HEK293 (cell line): ENCODE measurements around the gene SPATA2.

Experiments used
- HOXD13 ChIP-seq: sonication (generic); formaldehyde crosslinking; IDR thresholded peaks from 2 replicates; pipeline ENCODE4 v1.8.0; 2022; ENCODE audit warnings: missing genetic modification reagents, borderline replicate concordance
- YY1 ChIP-seq: fragments of 450-650 bp; formaldehyde crosslinking; IDR thresholded peaks from 2 replicates; pipeline ENCODE4 v1.5.1; 2018; ENCODE audit warnings: missing biosample characterization, missing genetic modification characterization
- ZNF10 ChIP-seq: fragments of 450-650 bp; formaldehyde crosslinking; IDR thresholded peaks from 2 replicates; pipeline ENCODE4 v1.5.1; 2017; ENCODE audit warnings: missing biosample characterization, missing genetic modification characterization
- ZNF157 ChIP-seq: fragments of 450-650 bp; formaldehyde crosslinking; IDR thresholded peaks from 2 replicates; pipeline ENCODE4 v1.5.1; 2016; ENCODE audit warnings: missing biosample characterization, missing genetic modification characterization
- ZNF24 ChIP-seq: fragments of 450-650 bp; formaldehyde crosslinking; IDR thresholded peaks from 2 replicates; pipeline ENCODE4 v1.5.1; 2016; ENCODE audit warnings: missing biosample characterization, missing genetic modification characterization
- ZNF311 ChIP-seq: fragments of 450-650 bp; formaldehyde crosslinking; IDR thresholded peaks from 2 replicates; pipeline ENCODE4 v1.5.1; 2017; ENCODE audit warnings: missing biosample characterization, missing genetic modification characterization, borderline replicate concordance
- ZNF354C ChIP-seq: fragments of 450-650 bp; formaldehyde crosslinking; IDR thresholded peaks from 2 replicates; pipeline ENCODE4 v1.5.1; 2016; ENCODE audit warnings: missing biosample characterization, missing genetic modification characterization, low read depth, borderline replicate concordance
- TF ChIP-seq, protein P1 (sequence below): fragments of 450-650 bp; formaldehyde crosslinking; IDR thresholded peaks from 2 replicates; pipeline ENCODE4 v1.5.1; 2016; ENCODE audit warnings: missing biosample characterization, missing genetic modification characterization
- TF ChIP-seq, protein P2 (sequence below): fragments of 450-650 bp; formaldehyde crosslinking; IDR thresholded peaks from 2 replicates; pipeline ENCODE4 v1.5.1; 2017; ENCODE audit warnings: missing biosample characterization, missing genetic modification characterization
- TF ChIP-seq, protein P3 (sequence below): fragments of 450-650 bp; formaldehyde crosslinking; IDR thresholded peaks from 2 replicates; pipeline ENCODE4 v1.5.1; 2016; ENCODE audit warnings: missing biosample characterization, missing genetic modification characterization

- TF ChIP-seq ZNF311 (tag by site-specific recombination) (no peak), ZNF354C (tag by site-specific recombination) (no peak), ZNF10 (no peak), HOXD13 (CRISPR knock-in tag) (no peak), ZNF24 (tag by site-specific recombination) (no peak), YY1 (tag by site-specific recombination) (no peak), ZNF157 (tag by site-specific recombination) (no peak)
- TF ChIP-seq, protein P1, sequence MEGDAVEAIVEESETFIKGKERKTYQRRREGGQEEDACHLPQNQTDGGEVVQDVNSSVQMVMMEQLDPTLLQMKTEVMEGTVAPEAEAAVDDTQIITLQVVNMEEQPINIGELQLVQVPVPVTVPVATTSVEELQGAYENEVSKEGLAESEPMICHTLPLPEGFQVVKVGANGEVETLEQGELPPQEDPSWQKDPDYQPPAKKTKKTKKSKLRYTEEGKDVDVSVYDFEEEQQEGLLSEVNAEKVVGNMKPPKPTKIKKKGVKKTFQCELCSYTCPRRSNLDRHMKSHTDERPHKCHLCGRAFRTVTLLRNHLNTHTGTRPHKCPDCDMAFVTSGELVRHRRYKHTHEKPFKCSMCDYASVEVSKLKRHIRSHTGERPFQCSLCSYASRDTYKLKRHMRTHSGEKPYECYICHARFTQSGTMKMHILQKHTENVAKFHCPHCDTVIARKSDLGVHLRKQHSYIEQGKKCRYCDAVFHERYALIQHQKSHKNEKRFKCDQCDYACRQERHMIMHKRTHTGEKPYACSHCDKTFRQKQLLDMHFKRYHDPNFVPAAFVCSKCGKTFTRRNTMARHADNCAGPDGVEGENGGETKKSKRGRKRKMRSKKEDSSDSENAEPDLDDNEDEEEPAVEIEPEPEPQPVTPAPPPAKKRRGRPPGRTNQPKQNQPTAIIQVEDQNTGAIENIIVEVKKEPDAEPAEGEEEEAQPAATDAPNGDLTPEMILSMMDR: no peak
- TF ChIP-seq, protein P2, sequence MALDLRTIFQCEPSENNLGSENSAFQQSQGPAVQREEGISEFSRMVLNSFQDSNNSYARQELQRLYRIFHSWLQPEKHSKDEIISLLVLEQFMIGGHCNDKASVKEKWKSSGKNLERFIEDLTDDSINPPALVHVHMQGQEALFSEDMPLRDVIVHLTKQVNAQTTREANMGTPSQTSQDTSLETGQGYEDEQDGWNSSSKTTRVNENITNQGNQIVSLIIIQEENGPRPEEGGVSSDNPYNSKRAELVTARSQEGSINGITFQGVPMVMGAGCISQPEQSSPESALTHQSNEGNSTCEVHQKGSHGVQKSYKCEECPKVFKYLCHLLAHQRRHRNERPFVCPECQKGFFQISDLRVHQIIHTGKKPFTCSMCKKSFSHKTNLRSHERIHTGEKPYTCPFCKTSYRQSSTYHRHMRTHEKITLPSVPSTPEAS (tag by site-specific recombination): no peak
- TF ChIP-seq, protein P3, sequence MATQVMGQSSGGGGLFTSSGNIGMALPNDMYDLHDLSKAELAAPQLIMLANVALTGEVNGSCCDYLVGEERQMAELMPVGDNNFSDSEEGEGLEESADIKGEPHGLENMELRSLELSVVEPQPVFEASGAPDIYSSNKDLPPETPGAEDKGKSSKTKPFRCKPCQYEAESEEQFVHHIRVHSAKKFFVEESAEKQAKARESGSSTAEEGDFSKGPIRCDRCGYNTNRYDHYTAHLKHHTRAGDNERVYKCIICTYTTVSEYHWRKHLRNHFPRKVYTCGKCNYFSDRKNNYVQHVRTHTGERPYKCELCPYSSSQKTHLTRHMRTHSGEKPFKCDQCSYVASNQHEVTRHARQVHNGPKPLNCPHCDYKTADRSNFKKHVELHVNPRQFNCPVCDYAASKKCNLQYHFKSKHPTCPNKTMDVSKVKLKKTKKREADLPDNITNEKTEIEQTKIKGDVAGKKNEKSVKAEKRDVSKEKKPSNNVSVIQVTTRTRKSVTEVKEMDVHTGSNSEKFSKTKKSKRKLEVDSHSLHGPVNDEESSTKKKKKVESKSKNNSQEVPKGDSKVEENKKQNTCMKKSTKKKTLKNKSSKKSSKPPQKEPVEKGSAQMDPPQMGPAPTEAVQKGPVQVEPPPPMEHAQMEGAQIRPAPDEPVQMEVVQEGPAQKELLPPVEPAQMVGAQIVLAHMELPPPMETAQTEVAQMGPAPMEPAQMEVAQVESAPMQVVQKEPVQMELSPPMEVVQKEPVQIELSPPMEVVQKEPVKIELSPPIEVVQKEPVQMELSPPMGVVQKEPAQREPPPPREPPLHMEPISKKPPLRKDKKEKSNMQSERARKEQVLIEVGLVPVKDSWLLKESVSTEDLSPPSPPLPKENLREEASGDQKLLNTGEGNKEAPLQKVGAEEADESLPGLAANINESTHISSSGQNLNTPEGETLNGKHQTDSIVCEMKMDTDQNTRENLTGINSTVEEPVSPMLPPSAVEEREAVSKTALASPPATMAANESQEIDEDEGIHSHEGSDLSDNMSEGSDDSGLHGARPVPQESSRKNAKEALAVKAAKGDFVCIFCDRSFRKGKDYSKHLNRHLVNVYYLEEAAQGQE (tag by site-specific recombination): no peak
These were observed 8.6 kb downstream of the SPATA2 start for GRCh38 chr20:49906615-49907154.
